Body of pancreas (tissue), 4 donors: ENCODE data around the gene KRTAP17-1.

ENCODE experiments used
- POLR2A ChIP-seq, 3 donors: fragments of 450-650 bp; IDR thresholded peaks; one replicate each; pipeline ENCODE4 v1.6.1; 2016; ENCODE audit warnings: antibody characterized with exemption in 3 of 3, mild to moderate bottlenecking in 2 of 3
- TF ChIP-seq, protein P1 (sequence below), 7 experiments: fragments of 450-650 bp in 4 of 7; fragments of 200-600 bp in 3 of 7; sonication (generic) in 3 of 7; IDR thresholded peaks; one replicate each; pipeline ENCODE4 v1.5.1; 2016 to 2019; ENCODE audit warnings: antibody characterized with exemption in 7 of 7

DNA sequence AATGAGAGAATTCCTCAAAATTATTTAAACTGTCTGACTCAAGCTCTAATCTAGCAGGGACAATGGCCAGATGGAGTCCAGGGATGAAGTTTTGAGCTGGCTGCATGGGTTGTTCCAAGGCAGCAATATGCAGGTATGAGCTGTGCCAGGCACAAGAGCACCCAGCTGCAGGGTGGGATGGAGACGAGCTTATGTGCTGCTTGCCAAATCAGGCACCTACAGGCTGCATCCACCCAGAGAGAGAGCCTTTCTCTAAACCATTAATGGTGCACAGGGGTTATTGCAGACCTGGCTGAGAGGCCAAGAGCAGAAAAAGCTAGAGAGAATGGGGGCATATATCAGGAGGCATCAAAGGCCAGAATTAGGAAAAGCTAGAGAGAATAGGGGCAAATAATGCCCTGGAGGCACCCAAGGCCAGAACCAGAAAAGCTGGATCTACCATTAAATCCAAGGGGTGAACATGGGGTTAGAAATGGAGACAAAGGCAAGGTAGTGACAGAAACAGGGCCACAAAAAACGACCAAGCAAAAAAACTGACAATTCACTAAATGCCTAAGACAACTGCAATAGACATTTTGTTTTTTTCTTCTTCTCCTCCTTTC is 24.2 kb upstream of the KRTAP17-1 start:
- TF ChIP-seq, protein P1, sequence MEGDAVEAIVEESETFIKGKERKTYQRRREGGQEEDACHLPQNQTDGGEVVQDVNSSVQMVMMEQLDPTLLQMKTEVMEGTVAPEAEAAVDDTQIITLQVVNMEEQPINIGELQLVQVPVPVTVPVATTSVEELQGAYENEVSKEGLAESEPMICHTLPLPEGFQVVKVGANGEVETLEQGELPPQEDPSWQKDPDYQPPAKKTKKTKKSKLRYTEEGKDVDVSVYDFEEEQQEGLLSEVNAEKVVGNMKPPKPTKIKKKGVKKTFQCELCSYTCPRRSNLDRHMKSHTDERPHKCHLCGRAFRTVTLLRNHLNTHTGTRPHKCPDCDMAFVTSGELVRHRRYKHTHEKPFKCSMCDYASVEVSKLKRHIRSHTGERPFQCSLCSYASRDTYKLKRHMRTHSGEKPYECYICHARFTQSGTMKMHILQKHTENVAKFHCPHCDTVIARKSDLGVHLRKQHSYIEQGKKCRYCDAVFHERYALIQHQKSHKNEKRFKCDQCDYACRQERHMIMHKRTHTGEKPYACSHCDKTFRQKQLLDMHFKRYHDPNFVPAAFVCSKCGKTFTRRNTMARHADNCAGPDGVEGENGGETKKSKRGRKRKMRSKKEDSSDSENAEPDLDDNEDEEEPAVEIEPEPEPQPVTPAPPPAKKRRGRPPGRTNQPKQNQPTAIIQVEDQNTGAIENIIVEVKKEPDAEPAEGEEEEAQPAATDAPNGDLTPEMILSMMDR (IDR thresholded peaks at IDR 0.05): no peak
- no peak for TF ChIP-seq POLR2A (IDR thresholded peaks at IDR 0.05)
